Measurements from ENCODE around the gene CORIN. TPM values are rescaled to one million over a fixed set of nuclear protein-coding genes. Genes with fewer than 3 reads are reported as not detected.
"Not testable (repeated sequence)": the region's sequence is repeated elsewhere in the genome, so short reads cannot be mapped to it uniquely, and the experiment has no call there.

Gene CORIN
- polyA plus RNA-seq, 1 of the 3 experiments (the other 2 are of a cell fraction) = 1.1 TPM

DNA sequence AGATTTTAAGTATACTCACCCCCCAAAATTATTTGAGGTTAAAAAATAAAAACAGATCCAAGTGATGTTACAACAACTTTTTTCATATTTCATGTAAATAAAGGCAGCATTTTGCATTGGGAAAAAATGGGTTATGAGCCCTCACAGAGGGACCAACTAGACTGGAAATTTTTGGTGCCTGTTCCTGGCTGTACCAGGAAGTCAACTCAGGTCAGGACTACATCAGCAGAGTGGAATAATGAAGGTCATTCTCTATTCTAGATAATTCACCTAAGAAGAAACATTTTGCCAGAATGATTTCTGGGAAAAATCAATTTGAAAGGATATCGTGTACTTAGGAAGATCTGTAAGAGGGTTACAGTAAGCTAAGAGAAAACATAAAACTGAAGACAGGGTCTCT is 66.8 kb downstream of the CORIN start:
- Histone ChIP-seq H4K20me1 (ENCODE audit: insufficient read depth) (no peaks in the 10 kb centered on the region), H3K79me2 (ENCODE audit: insufficient read depth) (no peaks in the 10 kb centered on the region), H3K9ac (no peak overlapping the region), H2AFZ (ENCODE audit: low read depth) (no peak overlapping the region), H3K27me3 (ENCODE audit: insufficient read depth) (no peaks in the 10 kb centered on the region), H3K4me1 (ENCODE audit: control insufficient read depth in 1 of 2, insufficient read depth in 2 of 2, low read depth in 1 of 2, low read length in 1 of 2) (no peaks in the 10 kb centered on the region), H3K27ac (ENCODE audit: low read depth in 2 of 2, low read length in 1 of 2) (no peak overlapping the region), H3K9me2 (no peaks in the 10 kb centered on the region), H3K4me3 (ENCODE audit: low read depth in 2 of 2, low read length in 1 of 2) (no peak overlapping the region), H3F3A (replicated peaks; ENCODE audit: insufficient read depth) (no peaks in the 10 kb centered on the region), H3K9me3 (no peaks in the 10 kb centered on the region), H3K4me2 (no peak overlapping the region), H3K36me3 (replicated peaks in 1 of 2; ENCODE audit: control insufficient read depth in 1 of 2, insufficient read depth in 2 of 2, low read length in 1 of 2) (no peaks in the 10 kb centered on the region)
- no peak for DNase-seq
- TF ChIP-seq MEF2A (IDR thresholded peaks at IDR 0.05; ENCODE audit: borderline replicate concordance, low read depth) (no peak), TCF12 (IDR thresholded peaks at IDR 0.05) (no peak), RFX5 (IDR thresholded peaks at IDR 0.05; ENCODE audit: low read length) (no peak), TAF1 (IDR thresholded peaks at IDR 0.05; ENCODE audit: borderline replicate concordance, low read depth, low read length) (no peak), GABPA (IDR thresholded peaks at IDR 0.05; ENCODE audit: low read depth) (no peak), FOXM1 (IDR thresholded peaks at IDR 0.05; ENCODE audit: low read depth) (no peak), YY1 (IDR thresholded peaks at IDR 0.05; ENCODE audit: low read depth) (no peak), SMC3 (IDR thresholded peaks at IDR 0.05; ENCODE audit: low read depth, low read length) (no peak), NFIC (IDR thresholded peaks at IDR 0.05; ENCODE audit: borderline replicate concordance) (no peak)
- TF ChIP-seq, protein P1, sequence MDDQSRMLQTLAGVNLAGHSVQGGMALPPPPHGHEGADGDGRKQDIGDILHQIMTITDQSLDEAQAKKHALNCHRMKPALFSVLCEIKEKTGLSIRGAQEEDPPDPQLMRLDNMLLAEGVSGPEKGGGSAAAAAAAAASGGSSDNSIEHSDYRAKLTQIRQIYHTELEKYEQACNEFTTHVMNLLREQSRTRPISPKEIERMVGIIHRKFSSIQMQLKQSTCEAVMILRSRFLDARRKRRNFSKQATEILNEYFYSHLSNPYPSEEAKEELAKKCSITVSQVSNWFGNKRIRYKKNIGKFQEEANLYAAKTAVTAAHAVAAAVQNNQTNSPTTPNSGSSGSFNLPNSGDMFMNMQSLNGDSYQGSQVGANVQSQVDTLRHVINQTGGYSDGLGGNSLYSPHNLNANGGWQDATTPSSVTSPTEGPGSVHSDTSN (IDR thresholded peaks at IDR 0.05) = no peak
- ChIA-PET POLR2A (no interaction called here), CTCF (interaction anchor here (1.3 to 1.6 kb wide), 3 partner anchors 65 to 69 kb away, joined by 3 to 8 read pairs (median 6); no protein-coding TSS in a partner anchor)
- WGBS (ENCODE audit: low lambda C conversion rate) = 80% methylated on average over 1 of the region's 1 CpG

DNA sequence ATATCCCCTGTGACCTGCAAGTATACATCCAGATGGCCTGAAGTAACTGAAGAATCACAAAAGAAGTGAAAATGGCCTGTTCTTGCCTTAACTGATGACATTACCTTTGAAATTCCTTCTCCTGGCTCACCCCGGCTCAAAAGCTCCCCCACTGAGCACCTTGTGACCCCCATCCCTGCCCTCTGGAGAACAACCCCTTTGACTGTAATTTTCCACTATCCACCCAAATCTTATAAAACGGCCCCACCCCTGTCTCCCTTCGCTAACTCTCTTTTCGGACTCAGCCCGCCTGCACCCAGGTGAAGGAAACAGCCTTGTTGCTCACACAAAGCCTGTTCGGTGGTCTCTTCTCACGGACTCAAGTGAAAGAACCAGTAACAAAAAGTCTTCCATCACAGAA is 69.9 kb downstream of the CORIN start:
- H3K9ac ChIP-seq; H3F3A ChIP-seq (replicated peaks; ENCODE audit: insufficient read depth); DNase-seq; H3K4me1 ChIP-seq (ENCODE audit: control insufficient read depth in 1 of 2, insufficient read depth in 2 of 2, low read depth in 1 of 2, low read length in 1 of 2); H3K36me3 ChIP-seq (replicated peaks in 1 of 2; ENCODE audit: control insufficient read depth in 1 of 2, insufficient read depth in 2 of 2, low read length in 1 of 2); H3K27me3 ChIP-seq (ENCODE audit: insufficient read depth); H3K79me2 ChIP-seq (ENCODE audit: insufficient read depth); H3K4me2 ChIP-seq; H4K20me1 ChIP-seq (ENCODE audit: insufficient read depth); H3K27ac ChIP-seq (ENCODE audit: low read depth in 2 of 2, low read length in 1 of 2); H3K9me3 ChIP-seq; H3K4me3 ChIP-seq (ENCODE audit: low read depth in 2 of 2, low read length in 1 of 2); POLR2A ChIA-PET; H3K9me2 ChIP-seq; H2AFZ ChIP-seq (ENCODE audit: low read depth): not testable (repeated sequence)
- 81% methylated on average over 7 of the region's 7 CpGs for WGBS (ENCODE audit: low lambda C conversion rate)
- CTCF ChIA-PET = interaction anchor here (0.6 kb wide), 1 partner anchor 74 kb away, joined by 3 read pairs; no protein-coding TSS in a partner anchor

DNA sequence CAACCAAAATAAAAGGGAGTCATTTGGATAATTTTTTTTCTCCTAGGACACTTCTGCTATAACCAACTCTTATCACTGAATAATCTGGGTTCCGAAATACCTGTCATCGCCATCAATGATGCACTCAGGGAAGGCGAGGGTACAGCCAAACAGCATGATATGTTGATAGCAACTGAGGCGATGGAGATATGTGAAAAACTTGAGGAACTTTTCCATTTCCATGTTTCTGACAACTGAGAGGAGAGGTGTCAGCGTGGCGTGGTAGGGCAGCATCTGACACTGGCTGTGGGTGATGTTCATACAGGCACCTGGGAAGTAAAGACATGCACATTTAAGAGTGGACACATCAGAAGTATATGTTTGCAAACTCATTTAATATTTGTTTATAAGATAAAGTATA is 74.6 kb downstream of the CORIN start:
- H3K4me2 ChIP-seq = no peak overlapping the region
- H3K27ac ChIP-seq (ENCODE audit: low read depth in 2 of 2, low read length in 1 of 2) = no peak overlapping the region
- H3K9me2 ChIP-seq = no peaks in the 10 kb centered on the region
- no peak for DNase-seq
- H3K9me3 ChIP-seq = no peaks in the 10 kb centered on the region
- H3K4me3 ChIP-seq (ENCODE audit: low read depth in 2 of 2, low read length in 1 of 2) = no peak overlapping the region
- no peaks in the 10 kb centered on the region for H3K4me1 ChIP-seq (ENCODE audit: control insufficient read depth in 1 of 2, insufficient read depth in 2 of 2, low read depth in 1 of 2, low read length in 1 of 2)
- H3K79me2 ChIP-seq (ENCODE audit: insufficient read depth) = no peaks in the 10 kb centered on the region
- no peaks in the 10 kb centered on the region for H4K20me1 ChIP-seq (ENCODE audit: insufficient read depth)
- no peak overlapping the region for H3K9ac ChIP-seq
- no peak for TF ChIP-seq FOXM1 (IDR thresholded peaks at IDR 0.05; ENCODE audit: low read depth)
- no peak for TF ChIP-seq RAD21 (IDR thresholded peaks at IDR 0.05; ENCODE audit: low read length)
- no peak for TF ChIP-seq SIN3A (IDR thresholded peaks at IDR 0.05; ENCODE audit: borderline replicate concordance, low read depth, low read length)
- no peak for TF ChIP-seq RCOR1 (IDR thresholded peaks at IDR 0.05; ENCODE audit: low read length)
- TF ChIP-seq MXI1 (IDR thresholded peaks at IDR 0.05; ENCODE audit: low read depth, low read length) = no peak
- H2AFZ ChIP-seq (ENCODE audit: low read depth) = no peak overlapping the region
- 78% methylated on average over 6 of the region's 6 CpGs for WGBS (ENCODE audit: low lambda C conversion rate)
- ChIA-PET POLR2A (no interaction called here), CTCF (no interaction called here)
- no peaks in the 10 kb centered on the region for H3K27me3 ChIP-seq (ENCODE audit: insufficient read depth)
- no peaks in the 10 kb centered on the region for H3F3A ChIP-seq (replicated peaks; ENCODE audit: insufficient read depth)
- no peaks in the 10 kb centered on the region for H3K36me3 ChIP-seq (replicated peaks in 1 of 2; ENCODE audit: control insufficient read depth in 1 of 2, insufficient read depth in 2 of 2, low read length in 1 of 2)

Data from SK-N-SH (cell line).